CD4-positive, alpha-beta T cell treated with Interferon alpha-2 for 1 hour (primary cell): ENCODE results near the gene TAMM41.
"Not testable (repeated sequence)": the region's sequence is repeated elsewhere in the genome, so short reads cannot be mapped to it uniquely, and the experiment has no call there.

Source experiments
- DNase-seq, 2 donors: peaks; one replicate each; pipeline ENCODE4 v3.0.0-alpha.2; 2020 to 2022

The TAMM41 gene

GRCh38 chr3:11759996-11760395, 86.7 kb downstream of the TAMM41 start:
- no peak for DNase-seq

GRCh38 chr3:11757929-11758328, 88.8 kb downstream of the TAMM41 start:
- no peak for DNase-seq

DNA sequence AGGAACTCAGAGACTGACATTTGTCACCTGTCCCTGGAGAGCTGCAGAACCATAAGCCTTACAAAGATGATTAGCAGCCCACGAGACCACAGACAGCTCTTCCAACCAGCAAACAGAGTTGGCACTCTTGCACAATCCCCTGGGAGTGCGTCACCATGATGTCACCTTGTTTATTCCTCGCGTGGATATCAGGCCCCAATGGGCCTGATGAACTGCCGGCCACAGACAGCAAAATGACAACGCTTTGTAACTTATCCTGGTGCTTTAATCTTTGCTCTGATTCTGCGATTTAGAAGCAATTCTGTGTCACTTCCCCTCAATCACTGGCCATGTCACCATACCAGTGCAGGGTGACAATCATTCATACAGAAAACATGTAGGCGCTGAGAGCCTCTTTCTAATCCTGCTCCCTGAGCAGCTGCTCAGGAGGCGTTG, 89.2 kb downstream of the TAMM41 start:
- no peak for DNase-seq

- no peak for DNase-seq
Measured at GRCh38 chr3:11755276-11755675, 91.4 kb downstream of the TAMM41 start.

GRCh38 chr3:11752254-11752653, 94.4 kb downstream of the TAMM41 start:
- DNase-seq = not testable (repeated sequence)

GRCh38 chr3:11748306-11748705, 98.4 kb downstream of the TAMM41 start:
- DNase-seq = not testable (repeated sequence)
